Effector memory CD4-positive, alpha-beta T cell (primary cell): Measurements from ENCODE around the gene RAD51B.
"Not testable (repeated sequence)": the region's sequence is repeated elsewhere in the genome, so short reads cannot be mapped to it uniquely, and the experiment has no call there.

ENCODE experiments used
- DNase-seq, 3 donors: peaks; one replicate each; pipeline ENCODE4 v3.0.0-alpha.2; 2020
- H3K27ac ChIP-seq: 2 replicates; pipeline ENCODE4 v1.7.0; 2013; ENCODE audit warnings: mild to moderate bottlenecking, low read length, moderate library complexity; ENCODE audit not compliant: insufficient read depth, poor library complexity, severe bottlenecking
- H3K27me3 ChIP-seq: replicated peaks from 2 replicates; pipeline ENCODE4 v1.7.0; 2013; ENCODE audit warnings: mild to moderate bottlenecking, low read length; ENCODE audit not compliant: insufficient read depth, control insufficient read depth, poor library complexity, severe bottlenecking
- H3K36me3 ChIP-seq: 2 replicates; pipeline ENCODE4 v1.7.0; 2013; ENCODE audit warnings: mild to moderate bottlenecking, low read length, moderate library complexity; ENCODE audit not compliant: control insufficient read depth, insufficient read depth
- H3K4me1 ChIP-seq: 2 replicates; pipeline ENCODE4 v1.7.0; 2013; ENCODE audit warnings: low read length, mild to moderate bottlenecking; ENCODE audit not compliant: control insufficient read depth, insufficient read depth, poor library complexity, severe bottlenecking
- H3K4me3 ChIP-seq: 2 replicates; pipeline ENCODE4 v1.7.0; 2013; ENCODE audit warnings: low read length, low read depth, mild to moderate bottlenecking; ENCODE audit not compliant: insufficient read depth, poor library complexity, severe bottlenecking
- H3K9me3 ChIP-seq: 2 replicates; pipeline ENCODE4 v1.7.0; 2013; ENCODE audit warnings: mild to moderate bottlenecking, low read length, moderate library complexity; ENCODE audit not compliant: control insufficient read depth

RAD51B gene

DNA sequence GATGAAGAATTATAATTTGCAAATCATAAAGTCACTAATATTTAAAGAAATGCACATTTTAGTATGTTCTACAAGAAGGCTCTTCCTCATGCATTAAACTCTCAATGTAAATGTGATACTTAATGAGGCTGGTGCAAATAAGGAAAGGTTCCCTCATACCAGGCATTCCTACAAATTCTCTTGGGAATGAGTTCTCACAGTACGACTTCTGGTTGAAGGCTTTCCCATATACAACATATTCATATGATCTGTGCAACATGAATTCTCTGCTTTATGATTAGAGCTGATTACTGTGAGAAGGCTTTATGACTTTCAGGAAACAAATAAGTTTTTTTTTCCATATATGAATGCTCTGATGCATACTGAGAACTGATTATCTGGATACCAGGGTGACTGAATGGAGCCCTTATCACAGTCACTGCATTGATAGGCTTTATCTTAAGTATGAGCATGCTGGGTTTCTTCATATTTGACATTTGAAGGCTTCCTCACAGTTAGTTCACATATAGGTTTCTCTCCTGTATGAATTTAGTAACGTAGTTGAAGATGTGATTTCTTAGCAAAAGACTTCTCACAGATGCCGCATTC, 293.9 kb downstream of the RAD51B start:
- Histone ChIP-seq H3K27me3 (no peaks in the 10 kb centered on the region), H3K9me3 (no peaks in the 10 kb centered on the region), H3K4me1 (no peaks in the 10 kb centered on the region), H3K27ac (no peak overlapping the region), H3K36me3 (no peaks in the 10 kb centered on the region), H3K4me3 (no peak overlapping the region)
- no peak for DNase-seq

- H3K9me3 ChIP-seq, H3K4me1 ChIP-seq, H3K36me3 ChIP-seq, DNase-seq, H3K27ac ChIP-seq, H3K27me3 ChIP-seq, H3K4me3 ChIP-seq: not testable (repeated sequence)
Observed at GRCh38 chr14:68115952-68116351, 296.4 kb downstream of the RAD51B start.

- no peak for DNase-seq
- Histone ChIP-seq H3K36me3 (no peaks in the 10 kb centered on the region), H3K4me3 (no peak overlapping the region), H3K9me3 (no peaks in the 10 kb centered on the region), H3K27me3 (no peaks in the 10 kb centered on the region), H3K27ac (no peak overlapping the region), H3K4me1 (no peaks in the 10 kb centered on the region)
Observed at GRCh38 chr14:68122651-68123050, 303.1 kb downstream of the RAD51B start.

GRCh38 chr14:68124050-68124449, 304.5 kb downstream of the RAD51B start:
- H3K9me3 ChIP-seq: no peaks in the 10 kb centered on the region
- no peak overlapping the region for H3K27ac ChIP-seq
- no peak overlapping the region for H3K4me3 ChIP-seq
- no peaks in the 10 kb centered on the region for H3K4me1 ChIP-seq
- no peaks in the 10 kb centered on the region for H3K27me3 ChIP-seq
- DNase-seq: no peak
- no peaks in the 10 kb centered on the region for H3K36me3 ChIP-seq

DNA sequence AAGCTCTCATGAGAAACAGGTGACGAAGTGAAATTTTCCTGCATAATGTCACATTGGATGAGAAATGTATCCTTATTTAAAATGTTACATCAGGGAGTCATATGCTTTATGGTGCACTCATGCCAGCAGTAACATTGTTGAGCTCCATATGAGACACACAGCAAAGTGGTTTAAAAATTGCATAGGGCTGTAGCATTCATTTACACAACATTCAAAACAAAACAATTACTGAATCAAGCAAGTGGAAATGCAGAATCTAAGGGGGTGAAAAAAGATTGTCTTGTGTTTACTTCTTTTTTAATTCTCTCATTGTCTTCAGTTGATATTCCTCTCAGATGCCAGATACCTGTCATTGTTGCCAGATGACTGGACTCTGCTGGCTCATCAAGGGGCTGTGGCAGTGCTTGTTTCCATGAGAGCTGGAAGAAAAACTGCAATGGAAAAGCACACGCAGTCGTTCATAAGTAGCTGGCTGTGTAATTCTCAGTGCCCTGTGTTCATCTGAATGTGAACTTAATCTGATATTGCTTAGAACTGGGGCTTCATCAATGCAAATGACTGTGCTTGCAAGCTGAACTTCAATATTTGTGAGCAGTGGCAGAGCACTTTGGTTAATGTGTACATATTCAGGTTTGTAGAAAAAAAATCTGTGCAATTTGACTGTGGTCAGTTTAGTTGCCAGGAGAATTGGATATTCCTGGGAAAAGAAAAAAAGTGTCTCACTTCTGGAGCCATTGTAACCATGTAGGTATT, 305.6 kb downstream of the RAD51B start:
- H3K36me3 ChIP-seq: no peaks in the 10 kb centered on the region
- H3K4me1 ChIP-seq: no peaks in the 10 kb centered on the region
- no peak for DNase-seq
- no peaks in the 10 kb centered on the region for H3K9me3 ChIP-seq
- H3K4me3 ChIP-seq: no peak overlapping the region
- no peaks in the 10 kb centered on the region for H3K27me3 ChIP-seq
- H3K27ac ChIP-seq: no peak overlapping the region

- no peak overlapping the region for H3K4me3 ChIP-seq
- H3K36me3 ChIP-seq: no peaks in the 10 kb centered on the region
- no peak overlapping the region for H3K27ac ChIP-seq
- H3K9me3 ChIP-seq: no peaks in the 10 kb centered on the region
- no peak for DNase-seq
- no peaks in the 10 kb centered on the region for H3K27me3 ChIP-seq
- no peaks in the 10 kb centered on the region for H3K4me1 ChIP-seq
Observed at GRCh38 chr14:68127166-68127565, 307.6 kb downstream of the RAD51B start.

DNA sequence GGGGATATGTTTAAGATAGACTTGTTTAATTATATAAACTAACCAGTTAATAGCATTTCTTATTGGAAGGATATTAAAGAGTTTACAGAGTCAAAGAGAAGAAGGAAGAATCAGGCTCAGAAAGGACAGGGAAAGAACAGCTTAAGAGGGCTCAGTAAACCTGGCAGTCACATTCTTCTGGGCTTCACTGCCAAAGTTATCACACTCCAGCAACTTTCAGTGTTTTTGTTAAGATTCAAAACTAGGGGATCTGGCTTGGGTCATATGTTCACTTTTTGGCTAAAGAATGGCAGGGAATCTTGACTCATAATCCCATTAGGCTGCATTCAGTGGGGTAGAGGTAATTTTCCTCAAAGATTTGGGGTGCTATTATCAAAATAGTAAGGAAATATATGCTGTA, 312.3 kb downstream of the RAD51B start:
- H3K27me3 ChIP-seq: no peaks in the 10 kb centered on the region
- no peak for DNase-seq
- H3K36me3 ChIP-seq: no peaks in the 10 kb centered on the region
- no peak overlapping the region for H3K27ac ChIP-seq
- H3K4me1 ChIP-seq: no peaks in the 10 kb centered on the region
- no peak overlapping the region for H3K4me3 ChIP-seq
- H3K9me3 ChIP-seq: no peaks in the 10 kb centered on the region

DNA sequence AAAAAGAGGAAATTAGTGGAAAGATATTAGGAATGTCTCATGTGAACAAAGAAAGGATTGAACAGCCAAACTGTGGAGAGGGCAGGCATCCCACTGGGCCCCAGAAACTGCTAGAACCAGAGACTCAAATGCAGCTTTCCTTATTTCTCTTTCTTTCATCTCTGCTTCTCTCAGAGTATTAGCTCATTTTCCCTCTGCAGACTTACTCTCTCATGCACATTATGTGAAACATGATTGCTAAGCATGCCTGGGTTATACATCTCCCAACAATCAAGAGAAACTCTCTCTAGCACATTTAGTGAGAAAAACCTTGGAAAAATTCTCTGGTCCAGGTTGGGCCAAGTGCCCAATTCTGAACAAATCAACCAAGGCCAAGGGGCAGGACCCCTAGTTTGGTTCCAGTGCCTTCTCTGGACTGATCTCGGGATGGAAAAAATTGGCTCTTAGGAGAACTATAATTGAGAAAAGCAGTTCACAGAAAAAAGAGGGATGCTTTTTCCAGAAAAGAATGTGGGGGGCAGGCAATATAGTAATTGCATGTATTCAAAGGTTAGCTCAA, 313.1 kb downstream of the RAD51B start:
- Histone ChIP-seq H3K4me1 (no peaks in the 10 kb centered on the region), H3K27ac (no peak overlapping the region), H3K4me3 (no peak overlapping the region), H3K9me3 (no peaks in the 10 kb centered on the region), H3K36me3 (no peaks in the 10 kb centered on the region), H3K27me3 (no peaks in the 10 kb centered on the region)
- no peak for DNase-seq

- H3K27ac ChIP-seq: no peak overlapping the region
- H3K36me3 ChIP-seq: no peaks in the 10 kb centered on the region
- no peak for DNase-seq
- H3K4me3 ChIP-seq: no peak overlapping the region
- H3K9me3 ChIP-seq: no peaks in the 10 kb centered on the region
- no peaks in the 10 kb centered on the region for H3K27me3 ChIP-seq
- H3K4me1 ChIP-seq: no peaks in the 10 kb centered on the region
Observed at GRCh38 chr14:68133856-68134255, 314.3 kb downstream of the RAD51B start.

- H3K4me3 ChIP-seq: no peak overlapping the region
Observed at GRCh38 chr14:68135028-68135427, 315.4 kb downstream of the RAD51B start.

More at GRCh38 chr14:68135028-68135427, 315.4 kb downstream of the RAD51B start:
- no peaks in the 10 kb centered on the region for H3K9me3 ChIP-seq
- no peaks in the 10 kb centered on the region for H3K36me3 ChIP-seq
- no peak overlapping the region for H3K27ac ChIP-seq
- DNase-seq: no peak
- no peaks in the 10 kb centered on the region for H3K4me1 ChIP-seq
- no peaks in the 10 kb centered on the region for H3K27me3 ChIP-seq
